NK-92 (cell line): Measurements from ENCODE around the gene LARGE1.

ENCODE experiments used
- DNase-seq: peaks from one replicate; lab custom pipeline; 2025; ENCODE audit not compliant: unreplicated experiment; lab: John Stamatoyannopoulos, UW

Gene LARGE1

DNA sequence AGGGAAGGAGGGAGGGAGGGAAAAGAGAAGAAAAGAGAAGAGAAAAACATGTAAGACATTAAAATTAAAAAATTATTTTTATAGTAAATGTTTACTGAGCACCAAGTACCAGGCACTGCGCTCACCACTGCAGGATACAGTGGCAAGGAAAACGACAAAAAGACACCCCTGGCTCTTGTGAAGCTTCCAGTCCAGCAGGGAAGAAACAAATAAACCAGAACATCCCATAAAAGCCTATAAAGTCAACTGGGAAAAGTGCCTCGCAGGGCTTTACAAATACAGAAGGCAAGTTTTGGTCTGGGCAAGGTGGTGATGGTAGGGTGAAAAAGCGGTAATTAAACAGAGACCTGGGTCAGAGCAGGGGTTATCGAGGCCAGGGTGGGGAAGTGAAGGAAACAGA is 33.6 kb downstream of the LARGE1 start:
- no peak for DNase-seq

DNA sequence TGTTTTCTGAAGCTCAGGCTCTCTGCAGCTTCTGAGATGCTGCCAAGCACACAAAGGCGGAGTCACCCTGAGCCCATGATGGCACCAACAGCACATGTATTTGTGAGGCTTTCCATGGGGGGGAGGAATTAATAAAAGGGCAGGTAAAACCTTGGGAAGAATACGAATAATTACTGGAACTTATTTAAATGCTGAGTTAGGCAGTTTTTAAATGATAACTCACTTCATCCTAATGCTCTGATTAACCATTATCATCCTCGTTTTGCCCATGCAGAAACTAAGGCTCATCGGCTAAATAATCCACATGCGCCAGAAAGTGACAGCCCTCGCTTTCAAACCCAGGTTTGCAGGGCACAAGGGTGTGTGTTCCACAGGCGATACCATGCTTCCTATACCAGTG is 35.4 kb downstream of the LARGE1 start:
- DNase-seq, result no peak

DNA sequence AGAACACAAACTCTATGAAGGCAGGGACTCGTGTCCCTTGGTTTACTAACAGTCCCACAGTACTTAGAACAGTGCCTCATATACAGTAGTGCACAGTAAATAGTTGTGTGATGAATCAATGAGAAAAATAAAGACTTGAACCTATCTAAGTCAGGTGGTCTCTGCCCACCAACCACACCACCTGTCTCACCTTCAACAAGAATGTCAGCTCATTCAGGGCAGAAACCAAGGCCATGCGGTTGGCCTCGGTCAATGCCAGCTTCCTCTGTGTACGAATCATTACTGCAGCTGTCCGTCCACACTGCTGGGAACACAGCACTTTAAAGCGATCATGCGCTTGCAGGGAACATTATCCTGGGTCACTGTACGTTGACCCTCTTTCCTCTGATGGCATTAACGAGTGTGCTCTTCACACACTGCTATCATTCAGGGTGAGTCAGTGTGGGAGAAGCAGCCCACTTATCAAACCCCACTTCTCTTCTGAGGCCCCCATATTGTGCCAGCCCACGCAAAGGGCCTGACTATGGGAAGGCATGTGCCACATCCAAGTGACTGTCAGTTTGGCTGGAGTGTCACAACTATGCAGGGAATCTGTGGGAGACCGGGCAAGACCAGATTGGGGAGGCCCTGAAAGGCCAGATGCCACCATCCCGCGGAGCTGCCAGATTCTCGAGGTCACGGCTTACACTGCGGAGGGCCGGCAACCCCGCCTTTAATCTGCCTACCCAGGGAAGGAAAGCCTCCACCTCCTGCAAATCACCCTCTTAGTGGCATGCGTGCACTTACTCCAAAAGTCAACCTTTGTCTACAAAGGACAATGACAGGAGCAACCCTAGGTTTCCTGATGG is 36.1 kb downstream of the LARGE1 start:
- DNase-seq, result no peak

DNA sequence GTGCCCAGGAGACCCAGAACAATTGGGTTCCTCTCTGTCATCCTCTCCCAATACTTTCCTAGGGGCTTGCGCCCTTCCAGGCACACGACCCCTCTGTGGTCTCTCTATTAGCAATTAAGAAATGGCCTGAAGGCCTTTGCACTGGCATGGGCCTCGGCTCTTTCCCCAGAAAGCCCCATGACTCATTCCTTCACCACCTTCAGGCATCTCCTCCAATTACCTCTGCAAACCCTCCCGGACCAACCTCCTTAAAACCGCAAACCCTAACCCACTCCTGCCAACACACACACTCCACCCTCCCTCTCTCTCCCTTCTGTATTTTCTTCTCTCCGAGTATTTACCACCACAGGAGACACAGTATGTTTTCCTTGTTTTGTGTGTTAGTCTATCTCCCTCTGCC is 36.7 kb downstream of the LARGE1 start:
- DNase-seq, result no peak

DNA sequence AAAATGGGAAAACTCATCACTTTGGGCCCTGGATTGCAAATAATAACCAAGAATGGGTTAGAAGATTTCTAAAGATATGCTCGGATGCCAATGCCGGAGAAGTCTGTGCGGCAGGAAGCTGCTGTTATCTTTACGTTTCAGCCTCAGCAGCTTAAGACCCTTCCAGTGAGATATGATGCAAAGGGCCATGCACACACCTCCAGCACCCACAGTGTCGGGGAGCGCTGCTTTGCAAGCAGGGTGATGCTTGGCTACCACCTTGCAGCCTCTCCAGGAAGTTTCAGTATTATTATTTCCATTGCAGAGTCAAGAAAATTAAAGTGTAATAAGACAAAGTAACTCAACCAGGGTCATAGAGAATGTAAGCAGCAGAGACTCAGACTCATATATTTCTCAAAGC is 37.3 kb downstream of the LARGE1 start:
- no peak for DNase-seq

DNA sequence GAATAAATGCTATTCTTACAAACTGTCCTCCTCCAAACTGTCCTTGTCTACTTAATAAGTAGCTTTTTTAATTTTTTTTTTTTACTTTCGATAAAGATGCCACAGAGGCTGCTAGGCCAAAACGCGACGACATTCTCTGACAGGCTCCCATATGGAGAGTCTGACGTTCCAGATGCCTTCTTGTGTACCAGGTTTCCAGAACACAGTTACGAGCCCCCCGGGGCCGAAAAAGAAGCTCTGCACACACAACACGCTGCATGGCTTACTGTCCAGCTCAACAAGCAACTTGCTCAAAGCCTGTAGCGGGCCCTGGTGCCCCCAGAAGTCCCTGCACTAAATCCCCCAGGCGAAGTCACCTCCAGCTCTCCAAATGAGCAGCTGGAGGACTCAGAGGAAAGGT is 39.3 kb downstream of the LARGE1 start:
- no peak for DNase-seq

DNA sequence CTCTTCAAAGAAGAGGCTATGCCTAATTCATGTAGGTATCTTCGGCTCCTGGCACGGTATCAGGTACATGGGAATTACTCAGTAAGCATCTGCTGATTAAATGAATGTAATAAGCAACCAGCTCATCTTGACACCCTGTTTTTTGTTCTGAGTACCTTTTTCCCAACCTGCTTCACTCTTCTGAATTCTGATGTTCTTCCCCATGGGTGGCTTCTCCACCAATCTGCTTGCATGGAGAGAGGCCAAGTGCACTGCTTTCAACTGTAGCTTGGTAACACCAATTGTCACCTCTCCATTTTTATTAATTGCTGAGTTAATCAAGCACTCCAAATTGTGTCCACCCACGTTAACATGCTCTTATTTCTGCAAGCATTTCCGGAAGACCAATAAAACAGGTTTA is 40.5 kb downstream of the LARGE1 start:
- DNase-seq, result no peak

DNA sequence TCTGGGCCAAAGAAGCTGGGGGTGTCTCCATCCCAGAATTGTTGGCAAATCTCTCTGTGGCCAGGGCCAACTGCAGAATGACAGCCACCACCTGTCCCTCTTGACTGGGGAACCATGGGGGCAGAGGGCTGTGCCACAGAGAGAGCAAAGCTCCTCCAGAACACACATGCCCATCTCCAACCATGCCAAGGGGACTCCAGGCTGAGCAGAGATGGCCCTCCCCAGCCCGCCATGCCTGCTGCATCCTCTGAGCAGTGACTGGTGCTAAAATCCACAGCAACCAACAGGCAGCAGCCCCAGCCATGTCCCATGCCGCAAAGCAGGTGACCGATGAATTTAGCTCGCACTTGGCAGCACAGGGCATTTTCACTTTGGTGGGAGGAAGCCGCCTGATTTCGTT is 45.0 kb downstream of the LARGE1 start:
- DNase-seq, result no peak

DNA sequence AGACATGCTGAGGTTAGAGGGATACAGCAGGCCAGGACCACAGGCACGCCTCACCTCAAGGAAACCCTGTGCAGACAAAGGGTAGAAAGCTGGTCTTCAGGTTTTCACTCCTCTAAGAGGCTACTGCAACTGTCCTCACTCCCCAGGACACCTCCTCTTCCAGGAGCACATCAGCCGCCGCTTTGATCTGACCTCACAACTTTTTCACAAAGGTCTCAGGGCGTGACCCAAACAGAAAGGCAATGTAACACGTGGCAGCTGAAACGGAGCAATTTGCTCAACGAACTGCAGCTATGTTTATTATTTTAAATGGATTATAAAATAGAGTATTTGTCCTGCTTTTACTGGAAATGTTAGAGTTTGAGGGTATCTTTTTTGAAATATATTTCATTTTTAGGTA is 46.1 kb downstream of the LARGE1 start:
- DNase-seq, result no peak

DNA sequence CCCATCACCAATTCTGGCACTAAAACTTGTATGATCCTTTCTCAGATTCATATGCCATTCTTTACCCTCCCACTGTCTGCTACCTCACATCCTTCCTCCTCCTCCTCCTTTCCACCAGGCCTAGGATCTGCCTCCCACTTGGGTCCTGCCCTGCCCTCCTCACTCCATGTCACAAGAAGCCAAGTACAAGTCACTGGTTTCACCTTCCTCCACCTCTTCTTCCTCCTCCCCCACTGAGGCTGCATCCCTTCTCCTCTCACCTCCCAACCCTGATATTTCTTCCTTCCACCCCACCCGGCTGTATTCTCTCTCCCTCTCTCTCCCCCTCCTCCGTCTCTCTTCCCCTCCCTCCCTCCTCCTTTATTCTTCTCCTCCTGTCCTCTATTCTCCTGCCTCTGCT is 46.6 kb downstream of the LARGE1 start:
- DNase-seq, result no peak

DNA sequence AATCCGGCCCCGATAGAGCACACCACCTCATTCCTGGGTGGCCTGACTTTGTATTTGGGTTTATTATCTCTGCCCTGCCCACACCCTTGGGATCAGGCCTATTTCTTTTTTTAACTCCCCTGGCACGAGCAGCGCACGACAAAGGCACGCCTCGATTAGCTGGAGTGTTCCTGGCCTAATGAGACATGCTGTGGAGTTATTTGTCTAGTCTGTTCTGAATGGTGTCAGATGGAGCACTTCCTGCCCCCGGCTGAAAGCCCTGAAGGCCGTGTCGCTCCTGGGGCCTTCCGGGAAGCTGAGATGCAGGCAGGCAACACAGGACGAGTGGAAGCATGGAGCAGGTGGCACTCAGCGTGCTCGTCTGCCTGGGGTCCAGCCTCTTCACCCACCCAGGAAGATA is 47.1 kb downstream of the LARGE1 start:
- no peak for DNase-seq

DNA sequence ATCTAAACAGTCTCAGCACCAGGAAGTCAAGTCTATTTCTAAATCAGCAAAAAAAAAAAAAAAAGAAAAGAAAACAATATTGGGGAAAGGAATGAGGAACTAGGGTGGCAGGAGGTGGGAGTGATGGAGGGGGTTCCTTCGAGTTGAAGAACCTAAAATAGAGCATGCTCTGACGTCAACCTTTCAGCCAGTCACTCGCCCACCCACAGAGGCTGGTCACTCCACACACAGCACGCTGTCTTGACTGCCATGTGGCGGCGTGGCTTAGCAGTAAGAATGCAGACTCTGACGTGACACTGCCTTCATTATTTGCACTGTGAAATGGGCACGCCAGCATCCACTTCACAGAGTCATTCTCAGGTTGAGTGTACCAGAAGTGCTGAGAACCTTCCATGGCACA is 48.3 kb downstream of the LARGE1 start:
- no peak for DNase-seq

DNA sequence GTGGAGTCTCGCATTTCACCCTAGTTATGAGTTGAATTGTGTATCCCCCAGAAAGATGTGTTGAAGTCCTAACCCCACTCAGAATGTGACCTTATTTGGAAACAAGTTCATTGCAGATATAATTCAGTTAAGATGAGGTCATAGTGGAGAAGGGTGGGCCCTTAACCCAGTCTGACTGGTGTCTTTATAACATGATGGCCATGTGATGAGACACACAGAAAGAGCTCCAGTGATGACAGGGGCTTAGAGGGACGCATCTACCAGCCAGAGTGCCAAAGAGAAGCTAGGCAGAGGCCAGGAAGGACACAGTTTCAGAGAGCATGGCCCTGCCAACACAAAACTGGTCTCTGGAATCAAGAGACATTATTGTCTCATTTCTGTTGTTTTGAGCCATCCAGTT is 50.3 kb downstream of the LARGE1 start:
- DNase-seq, result no peak

DNA sequence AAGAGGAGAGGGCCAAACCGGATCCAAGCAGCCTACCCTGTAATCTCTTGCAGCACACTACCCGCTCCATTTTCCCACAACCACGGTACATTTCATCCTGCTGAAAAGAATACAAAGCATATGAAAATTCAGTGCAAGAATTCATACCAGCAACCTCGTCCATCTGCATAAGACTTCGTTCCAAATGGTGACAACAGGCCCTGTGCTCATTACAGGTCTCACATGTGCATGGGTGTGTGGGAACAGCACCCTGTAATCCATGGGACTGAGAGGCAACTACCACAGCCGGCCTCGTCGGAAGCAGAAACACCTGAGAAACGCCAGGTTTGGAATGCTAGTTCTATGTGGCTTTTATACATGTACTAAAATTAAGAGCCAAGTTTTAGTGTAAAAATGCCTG is 52.3 kb downstream of the LARGE1 start:
- no peak for DNase-seq

DNA sequence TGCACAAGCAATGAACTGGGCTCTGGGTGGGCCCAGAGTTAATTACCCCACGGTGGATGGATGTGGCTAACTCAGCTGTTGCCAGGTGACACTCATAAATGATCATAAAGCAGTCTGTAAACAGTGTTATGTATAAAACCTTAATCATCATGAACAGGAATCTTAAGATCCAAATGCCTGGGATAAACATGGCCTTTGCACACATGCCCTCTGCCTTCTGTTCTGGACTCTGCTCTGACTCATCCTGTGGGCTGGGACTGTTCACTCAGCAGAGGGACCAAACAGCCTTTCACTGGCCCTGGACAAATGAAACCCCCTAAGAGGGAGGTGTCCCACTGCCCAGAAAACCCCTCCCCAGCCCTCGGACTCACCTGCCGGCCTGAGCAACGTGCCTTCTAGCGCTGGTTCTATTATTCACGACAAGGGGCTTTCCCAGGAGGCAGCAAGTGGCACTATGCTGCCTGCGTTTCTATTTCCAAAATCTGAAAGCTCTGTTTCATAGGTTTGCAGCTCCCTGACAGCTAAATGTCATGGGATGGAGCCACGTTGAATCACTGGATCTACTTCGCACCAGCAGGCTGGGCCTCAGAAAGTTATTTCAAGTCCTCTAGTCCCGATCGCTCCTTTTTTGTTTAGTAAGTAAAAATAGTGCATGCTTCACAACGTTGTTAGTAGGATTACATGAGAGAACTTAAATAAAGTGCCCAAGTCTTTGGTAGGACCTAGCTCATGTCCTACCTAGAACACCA is 53.0 kb downstream of the LARGE1 start:
- DNase-seq, result no peak

DNA sequence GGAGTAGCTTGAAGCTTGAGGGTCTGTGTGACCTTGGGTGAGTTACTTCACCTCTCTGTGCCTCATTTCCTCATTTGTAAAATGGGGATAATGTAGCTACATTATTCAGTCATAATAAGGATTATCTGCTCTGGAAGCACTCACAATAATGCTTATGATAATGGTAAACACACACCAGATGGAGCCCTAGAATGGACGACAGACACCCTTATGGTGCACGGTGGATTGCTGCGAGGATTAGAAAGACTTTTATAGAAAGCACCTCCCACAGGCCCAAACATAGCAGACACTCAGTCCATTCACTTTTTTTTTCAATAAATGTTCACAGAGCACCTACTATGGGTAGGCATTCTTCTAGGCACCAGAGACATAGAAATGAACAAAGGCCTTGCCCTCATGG is 53.8 kb downstream of the LARGE1 start:
- no peak for DNase-seq

DNA sequence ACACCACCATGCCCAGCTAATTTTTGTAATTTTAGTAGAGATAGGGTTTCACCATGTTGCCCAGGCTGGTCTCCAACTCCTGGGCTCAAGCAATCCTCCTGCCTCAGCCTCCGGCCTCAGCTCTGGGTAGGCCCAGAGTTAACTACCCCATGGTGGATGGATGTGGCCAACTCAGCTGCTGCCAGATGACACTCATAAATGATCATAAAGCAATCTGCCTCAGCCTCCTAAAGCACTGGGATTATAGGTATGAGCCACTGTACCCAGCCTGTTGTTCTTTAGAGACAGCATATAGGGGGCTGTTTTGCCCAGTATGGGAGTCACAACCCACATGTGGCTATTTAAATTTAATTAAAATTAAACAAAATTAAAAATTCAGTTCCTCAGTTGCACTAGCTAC is 54.3 kb downstream of the LARGE1 start:
- DNase-seq, result no peak

DNA sequence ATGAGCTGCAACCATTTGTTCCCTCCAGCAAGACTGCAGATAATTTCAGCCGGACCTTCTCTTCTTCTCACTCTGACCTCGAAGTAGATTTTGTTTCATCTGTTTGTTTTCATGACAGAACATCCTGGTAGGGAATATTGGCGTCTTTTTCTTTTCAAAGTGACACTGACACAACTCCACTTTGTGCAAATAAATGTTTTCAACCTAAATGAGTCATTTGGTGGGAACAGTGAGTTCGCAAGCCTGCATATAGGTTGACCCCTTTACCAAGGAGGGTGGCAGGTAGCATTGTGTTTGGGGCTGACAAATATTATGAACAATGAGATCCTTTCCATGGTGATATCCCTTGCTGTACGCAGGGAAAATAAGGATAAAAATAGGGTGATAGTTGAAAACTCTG is 55.0 kb downstream of the LARGE1 start:
- no peak for DNase-seq

DNA sequence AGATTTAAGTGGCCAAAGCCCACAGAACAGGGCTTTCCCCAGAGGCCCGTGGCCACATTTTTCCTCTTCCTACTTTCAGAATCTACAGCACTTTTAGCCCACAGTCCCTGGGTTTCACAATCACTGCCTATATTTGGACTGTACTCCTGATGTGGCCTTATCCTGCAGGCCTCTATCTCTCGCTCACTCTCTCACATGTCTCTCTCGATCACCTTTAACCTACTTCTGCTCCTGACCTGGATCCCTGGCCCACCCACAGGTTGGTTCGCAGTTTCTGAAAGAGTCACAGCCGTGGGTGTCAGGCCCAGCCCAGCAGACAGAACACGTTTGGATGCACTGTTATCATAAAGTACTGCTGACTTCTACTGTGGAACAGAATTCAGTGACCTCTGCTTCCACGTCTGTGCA is 55.5 kb downstream of the LARGE1 start:
- no peak for DNase-seq

DNA sequence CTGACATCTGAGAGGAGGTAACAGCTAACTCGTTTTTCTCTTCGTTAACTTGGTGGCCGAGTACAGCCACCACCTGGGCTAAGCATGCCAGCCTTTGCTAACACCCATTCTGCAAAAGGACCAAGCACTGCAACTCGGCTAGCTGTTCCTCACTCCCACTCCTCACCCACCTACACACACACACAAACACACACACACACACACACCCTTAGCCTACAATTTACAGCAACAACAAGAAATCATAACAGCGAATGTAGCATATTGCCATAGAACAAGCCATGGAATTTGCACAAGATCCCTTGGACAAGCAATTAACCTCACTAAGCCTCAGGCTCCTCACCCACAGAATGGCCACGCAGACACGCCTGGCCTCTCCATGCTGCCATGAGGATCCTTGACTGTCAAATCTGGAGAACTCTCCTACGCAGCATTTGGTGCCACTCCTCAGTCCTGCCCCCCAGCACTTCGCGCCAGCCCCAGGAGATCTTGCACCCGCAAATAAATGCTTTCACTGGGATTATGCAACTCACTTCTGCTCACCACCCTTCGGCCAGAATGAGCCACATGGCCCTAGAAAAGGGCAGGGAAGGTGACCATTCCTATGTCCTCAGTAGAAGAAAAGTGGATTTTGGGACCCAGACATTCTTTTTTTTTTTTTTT is 58.9 kb downstream of the LARGE1 start:
- no peak for DNase-seq

DNA sequence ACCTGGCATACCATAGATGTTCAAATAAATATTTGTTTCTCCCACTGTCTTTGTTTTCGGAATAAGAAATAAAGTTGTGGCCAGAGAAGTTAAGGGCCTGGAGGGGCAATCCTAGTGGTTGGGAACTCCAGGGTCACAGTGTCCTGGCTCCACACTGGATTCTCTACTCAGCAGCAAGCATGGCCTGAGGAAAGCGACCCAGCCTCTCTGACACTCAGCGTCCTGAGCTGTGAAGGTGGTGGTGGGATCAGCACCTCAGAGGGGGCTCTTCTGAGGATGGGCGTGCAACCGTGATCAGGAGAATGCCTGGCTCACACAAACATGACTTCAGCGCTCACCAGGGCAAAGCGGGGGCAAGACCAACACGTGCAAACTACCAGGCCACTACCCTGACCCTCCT is 59.9 kb downstream of the LARGE1 start:
- no peak for DNase-seq

DNA sequence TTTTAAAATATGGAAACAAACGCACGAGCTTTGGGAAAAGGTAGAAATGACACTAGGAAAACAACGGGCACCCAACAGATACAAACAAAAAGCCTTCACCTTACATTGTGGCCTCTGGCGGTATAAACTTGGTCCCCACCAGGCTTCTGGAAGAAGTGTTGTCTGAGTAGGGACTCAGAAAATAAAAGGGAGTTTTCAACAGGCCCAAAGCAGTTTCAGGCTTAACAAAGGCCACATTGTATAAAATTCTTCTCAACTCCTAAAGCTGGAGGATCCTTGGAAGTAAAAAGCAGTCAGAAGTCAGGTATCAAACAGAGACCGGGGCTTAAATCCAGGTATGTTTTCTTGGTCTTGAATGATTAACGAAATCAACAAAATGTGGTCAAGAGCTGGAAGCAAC is 61.0 kb downstream of the LARGE1 start:
- DNase-seq, result no peak
